ENCODE measurements around the gene ACTA2. TPM values are rescaled to one million over a fixed set of nuclear protein-coding genes. Genes with fewer than 3 reads are reported as not detected.

The ACTA2 gene
- total RNA-seq, 1 experiment from 2014 or later, result not detected

DNA sequence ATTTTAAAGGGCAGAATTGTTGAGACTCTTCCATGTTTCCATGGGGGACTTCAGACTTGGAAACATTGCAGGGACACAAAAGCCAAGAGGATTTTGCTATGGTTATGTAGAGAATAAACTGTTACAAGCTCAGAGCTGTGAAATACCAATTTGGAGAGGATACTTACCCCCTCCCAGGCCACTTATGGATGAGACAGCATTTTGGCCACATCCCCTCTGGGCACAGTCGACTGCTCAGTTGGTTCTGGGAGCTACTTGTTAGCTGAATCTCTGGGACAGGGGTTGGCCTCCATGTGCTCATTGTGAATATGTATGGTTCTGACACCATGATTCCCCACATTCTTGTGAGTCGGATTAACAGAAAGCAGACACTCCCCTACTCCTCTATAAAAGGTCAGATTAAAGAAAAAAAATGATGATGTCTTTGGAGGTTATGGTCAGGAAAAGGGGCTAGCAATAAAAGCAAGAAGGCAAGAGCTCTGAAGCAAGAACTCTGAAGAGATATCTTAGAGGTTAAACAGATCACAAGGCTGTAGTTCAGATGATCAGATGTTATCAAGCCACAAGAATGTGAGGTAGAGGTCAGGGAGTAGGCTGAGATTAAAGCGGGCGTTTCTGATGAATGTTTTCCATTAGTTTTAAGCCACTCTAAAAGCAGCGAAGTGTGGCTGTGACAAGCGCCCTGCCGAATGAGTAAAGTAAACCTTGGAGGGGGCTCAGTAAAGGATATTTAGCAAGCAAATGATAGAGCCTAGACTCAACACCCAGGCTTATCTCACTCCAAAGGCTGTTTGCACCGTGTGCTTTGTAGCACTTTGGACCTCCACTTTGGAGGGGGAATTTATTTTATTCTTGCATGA, 55.3 kb downstream of the ACTA2 start:
- no peaks in the 10 kb centered on the region for H3K27me3 ChIP-seq (replicated peaks; ENCODE audit: control insufficient read depth, insufficient read depth, low read length)
- no TSS peak for BruUV-seq (replicated peaks)
- no peaks in the 10 kb centered on the region for H3K27me3 Mint-ChIP-seq (ENCODE audit: insufficient read depth, unreplicated experiment)
- H3K4me1 Mint-ChIP-seq (ENCODE audit: low read depth, unreplicated experiment), result peaks cover 20% of the 10 kb centered on the region
- H3K9me3 ChIP-seq, result no peaks in the 10 kb centered on the region
- peaks cover 60% of the 10 kb centered on the region for H3K4me1 ChIP-seq
- peak; percentile 49 to 67 for DNase-seq
- H3K9me3 Mint-ChIP-seq (ENCODE audit: unreplicated experiment), result no peaks in the 10 kb centered on the region
- no peak overlapping the region for H3K4me3 ChIP-seq (ENCODE audit: low read depth, low read length)
- peak overlapping the region; percentile 44 for H3K4me3 Mint-ChIP-seq (ENCODE audit: unreplicated experiment)
- TF ChIP-seq, protein P1, sequence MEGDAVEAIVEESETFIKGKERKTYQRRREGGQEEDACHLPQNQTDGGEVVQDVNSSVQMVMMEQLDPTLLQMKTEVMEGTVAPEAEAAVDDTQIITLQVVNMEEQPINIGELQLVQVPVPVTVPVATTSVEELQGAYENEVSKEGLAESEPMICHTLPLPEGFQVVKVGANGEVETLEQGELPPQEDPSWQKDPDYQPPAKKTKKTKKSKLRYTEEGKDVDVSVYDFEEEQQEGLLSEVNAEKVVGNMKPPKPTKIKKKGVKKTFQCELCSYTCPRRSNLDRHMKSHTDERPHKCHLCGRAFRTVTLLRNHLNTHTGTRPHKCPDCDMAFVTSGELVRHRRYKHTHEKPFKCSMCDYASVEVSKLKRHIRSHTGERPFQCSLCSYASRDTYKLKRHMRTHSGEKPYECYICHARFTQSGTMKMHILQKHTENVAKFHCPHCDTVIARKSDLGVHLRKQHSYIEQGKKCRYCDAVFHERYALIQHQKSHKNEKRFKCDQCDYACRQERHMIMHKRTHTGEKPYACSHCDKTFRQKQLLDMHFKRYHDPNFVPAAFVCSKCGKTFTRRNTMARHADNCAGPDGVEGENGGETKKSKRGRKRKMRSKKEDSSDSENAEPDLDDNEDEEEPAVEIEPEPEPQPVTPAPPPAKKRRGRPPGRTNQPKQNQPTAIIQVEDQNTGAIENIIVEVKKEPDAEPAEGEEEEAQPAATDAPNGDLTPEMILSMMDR (IDR thresholded peaks at IDR 0.05; ENCODE audit: insufficient read depth in 1 of 2, low read depth in 1 of 2, low read length in 1 of 2, severe bottlenecking in 1 of 2, unreplicated experiment in 1 of 2), result no peak
- intact Hi-C loops (cut with micrococcal nuclease; ENCODE audit: unreplicated experiment), result loop anchor here (1.0 to 2.0 kb wide), 2 partner anchors 16 to 35 kb away; partner anchors contain the start of gene STAMBPL1
- ChIA-PET CTCF (no interaction called here), POLR2A (no interaction called here)
- no peaks in the 10 kb centered on the region for H3K36me3 ChIP-seq (ENCODE audit: control insufficient read depth, insufficient read depth, low read length)
- peak overlapping the region; percentile 76 for H3K27ac Mint-ChIP-seq (ENCODE audit: unreplicated experiment)
- no peaks in the 10 kb centered on the region for H3K36me3 Mint-ChIP-seq (ENCODE audit: insufficient read depth, unreplicated experiment)

DNA sequence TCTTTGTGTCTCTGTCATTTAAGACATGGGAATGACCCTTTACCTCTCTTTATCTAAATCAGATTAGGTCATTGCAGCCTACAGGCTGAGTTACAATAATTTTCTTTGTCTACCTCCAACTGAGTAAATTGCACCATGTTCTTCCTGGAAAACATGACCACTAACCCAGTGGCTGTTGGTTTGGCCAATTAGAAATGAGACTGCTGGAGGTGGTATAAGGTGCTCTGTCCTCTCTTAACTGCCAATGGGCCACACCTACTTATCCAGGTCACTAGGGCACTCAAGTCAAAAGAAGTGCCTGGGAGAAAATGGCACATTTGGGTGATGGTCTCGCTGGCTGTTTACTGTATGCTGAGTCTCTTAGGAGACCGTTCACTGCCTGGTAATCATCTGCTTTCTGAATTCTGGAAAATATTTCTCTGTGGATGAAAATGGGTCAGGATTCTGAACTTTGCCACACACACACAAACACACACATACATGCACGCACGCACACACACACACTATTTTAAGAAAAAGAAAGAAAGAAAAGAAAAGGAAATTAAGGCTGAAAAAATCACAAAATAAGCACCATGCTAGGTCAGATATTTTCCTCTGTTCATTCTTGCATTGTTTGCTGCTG, 56.1 kb downstream of the ACTA2 start:
- Mint-ChIP-seq H3K36me3 (ENCODE audit: insufficient read depth, unreplicated experiment) (no peaks in the 10 kb centered on the region), H3K4me1 (ENCODE audit: low read depth, unreplicated experiment) (peaks cover 20% of the 10 kb centered on the region), H3K27ac (ENCODE audit: unreplicated experiment) (peak overlapping the region; percentile 76), H3K4me3 (ENCODE audit: unreplicated experiment) (peak overlapping the region; percentile 9), H3K9me3 (ENCODE audit: unreplicated experiment) (no peaks in the 10 kb centered on the region), H3K27me3 (ENCODE audit: insufficient read depth, unreplicated experiment) (no peaks in the 10 kb centered on the region)
- peak; percentile 22 to 72 for DNase-seq
- CTCF ChIA-PET, result no interaction called here
- Histone ChIP-seq H3K9me3 (no peaks in the 10 kb centered on the region), H3K4me3 (ENCODE audit: low read depth, low read length) (no peak overlapping the region), H3K4me1 (peaks cover 60% of the 10 kb centered on the region), H3K27me3 (replicated peaks; ENCODE audit: control insufficient read depth, insufficient read depth, low read length) (no peaks in the 10 kb centered on the region), H3K36me3 (ENCODE audit: control insufficient read depth, insufficient read depth, low read length) (no peaks in the 10 kb centered on the region)
- POLR2A ChIA-PET, result no interaction called here
- intact Hi-C loops (cut with micrococcal nuclease; ENCODE audit: unreplicated experiment), result loop anchor here (2.0 kb wide), 1 partner anchor 16 kb away; the partner anchor contains the start of gene STAMBPL1
- TF ChIP-seq, protein P1 (IDR thresholded peaks at IDR 0.05; ENCODE audit: insufficient read depth in 1 of 2, low read depth in 1 of 2, low read length in 1 of 2, severe bottlenecking in 1 of 2, unreplicated experiment in 1 of 2), result no peak
- no TSS peak for BruUV-seq (replicated peaks)

DNA sequence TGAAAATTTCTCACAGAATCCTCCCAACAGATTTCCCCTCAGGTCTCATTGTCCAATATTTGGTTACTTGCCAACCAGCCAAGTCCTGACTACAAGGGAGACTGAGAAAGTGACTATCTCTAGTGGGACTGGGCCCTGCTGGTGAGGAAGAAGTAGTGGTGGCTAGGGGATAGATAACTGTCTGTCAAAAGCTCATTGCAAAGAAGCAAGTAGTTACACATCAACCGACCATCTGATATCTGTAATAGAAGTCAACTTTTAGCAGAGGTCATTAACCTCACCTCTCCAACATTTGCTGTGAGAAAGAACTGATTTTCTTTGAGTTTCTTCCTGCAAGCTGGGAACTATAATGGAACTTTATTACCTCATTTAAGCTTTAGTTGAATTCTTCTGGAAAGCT, 57.3 kb downstream of the ACTA2 start:
- CTCF ChIA-PET, result interaction anchor here (0.8 to 0.9 kb wide), 2 partner anchors 37 to 39 kb away, joined by 3 to 7 read pairs; no protein-coding TSS in a partner anchor
- Mint-ChIP-seq H3K4me1 (ENCODE audit: low read depth, unreplicated experiment) (peaks cover 20% of the 10 kb centered on the region), H3K36me3 (ENCODE audit: insufficient read depth, unreplicated experiment) (no peaks in the 10 kb centered on the region), H3K27ac (ENCODE audit: unreplicated experiment) (no peak overlapping the region), H3K4me3 (ENCODE audit: unreplicated experiment) (no peak overlapping the region), H3K9me3 (ENCODE audit: unreplicated experiment) (no peaks in the 10 kb centered on the region), H3K27me3 (ENCODE audit: insufficient read depth, unreplicated experiment) (peaks cover under 1% of the 10 kb centered on the region)
- H3K36me3 ChIP-seq (ENCODE audit: control insufficient read depth, insufficient read depth, low read length), result no peaks in the 10 kb centered on the region
- no peak overlapping the region for H3K4me3 ChIP-seq (ENCODE audit: low read depth, low read length)
- DNase-seq, result no peak
- intact Hi-C loops (cut with micrococcal nuclease; ENCODE audit: unreplicated experiment), result no loop called here
- TF ChIP-seq, protein P1 (IDR thresholded peaks at IDR 0.05; ENCODE audit: insufficient read depth in 1 of 2, low read depth in 1 of 2, low read length in 1 of 2, severe bottlenecking in 1 of 2, unreplicated experiment in 1 of 2), result no peak
- POLR2A ChIA-PET, result no interaction called here
- BruUV-seq (replicated peaks), result no TSS peak
- H3K4me1 ChIP-seq, result peaks cover 50% of the 10 kb centered on the region
- no peaks in the 10 kb centered on the region for H3K27me3 ChIP-seq (replicated peaks; ENCODE audit: control insufficient read depth, insufficient read depth, low read length)
- no peaks in the 10 kb centered on the region for H3K9me3 ChIP-seq
